HepG2 (cell line): ENCODE measurements around the gene HIRA. TPM values are rescaled to one million over a fixed set of nuclear protein-coding genes. Genes with fewer than 3 reads are reported as not detected.

Experiments
- ATAC-seq: fragments of 200-7000 bp; cut with Tn5 transposase; 3 replicates; pipeline ENCODE4 v1.9.1; 2020; ENCODE audit warnings: mild to moderate bottlenecking, moderate library complexity
- BruUV-seq: library from RNA; stranded (reverse); fragments of 400-500 nt; replicated peaks from 2 replicates; lab custom pipeline; 2021; lab: Mats Ljungman, UMichigan
- CTCF ChIA-PET: fragments of 300-600 bp; formaldehyde crosslinking; extraction: SDS; loops from one replicate; lab custom pipeline; 2021; ENCODE audit warnings: low total read pairs, inconsistent platforms, low intra/inter-chr PET ratio; lab: Yijun Ruan, JAX
- POLR2A ChIA-PET: fragments of 350-600 bp; sonication (Branson Sonifier 250); formaldehyde crosslinking; loops from one replicate; lab custom pipeline; 2020; ENCODE audit warnings: antibody characterized with exemption, inconsistent platforms; lab: Yijun Ruan, JAX
- DNase-seq: peaks from one replicate; pipeline ENCODE4 v3.0.0-alpha.2; 2015; ENCODE audit warnings: low spot score
- FAIRE-seq: peaks from 3 replicates; lab custom pipeline; 2011; peaks lifted over from hg19 to GRCh38; lab: Jason Lieb, UNC
- H2AFZ ChIP-seq: one replicate; pipeline ENCODE4 v1.6.1; 2011; ENCODE audit warnings: low read length, inconsistent platforms
- H3K27ac ChIP-seq: fragments of 300-600 bp; 3 replicates; pipeline ENCODE4 v1.8.0; 2011; ENCODE audit warnings: mixed run types, mild to moderate bottlenecking, mixed read lengths, low read length, inconsistent platforms; ENCODE audit not compliant: insufficient read depth; ENCODE audit errors: extremely low read length
- H3K27me3 ChIP-seq, 2 experiments: fragments of 200-600 bp in 1 of 2; 2 replicates in 1 of 2; 3 replicates in 1 of 2; pipeline versions ENCODE4 v1.6.0 to v1.8.0; 2011; ENCODE audit warnings: low read length in 2 of 2, mild to moderate bottlenecking in 2 of 2, moderate library complexity in 2 of 2, inconsistent platforms in 1 of 2; ENCODE audit not compliant: insufficient read depth in 2 of 2, control insufficient read depth in 1 of 2
- H3K36me3 ChIP-seq, 2 experiments: fragments of 200-600 bp in 1 of 2; replicated peaks in 1 of 2; 2 replicates in 1 of 2; 3 replicates in 1 of 2; pipeline versions ENCODE4 v1.5.1 to v1.8.0; 2011; ENCODE audit warnings: low read length in 2 of 2, inconsistent platforms in 1 of 2; ENCODE audit not compliant: insufficient read depth in 2 of 2, control insufficient read depth in 1 of 2
- H3K4me1 ChIP-seq: 2 replicates; pipeline ENCODE4 v1.5.1; 2012; ENCODE audit warnings: low read length, inconsistent platforms; ENCODE audit not compliant: insufficient read depth
- H3K4me2 ChIP-seq: 2 replicates; pipeline ENCODE4 v1.6.0; 2011; ENCODE audit warnings: low read depth, low read length, inconsistent platforms
- H3K4me3 ChIP-seq, 3 experiments: fragments of 200-600 bp in 1 of 3; sonication (generic), shearing (Covaris generic) in 1 of 3; replicated peaks in 1 of 3; 2 replicates each; pipeline ENCODE4 v1.5.1; 2011 to 2016; ENCODE audit warnings: low read length in 3 of 3, inconsistent platforms in 2 of 3, low read depth in 2 of 3, mild to moderate bottlenecking in 2 of 3, control low read depth in 1 of 3, mixed read lengths in 1 of 3; ENCODE audit not compliant: insufficient read depth in 1 of 3
- H3K79me2 ChIP-seq: one replicate; pipeline ENCODE4 v1.6.1; 2011; ENCODE audit warnings: low read length, inconsistent platforms; ENCODE audit not compliant: insufficient read depth
- H3K9ac ChIP-seq: 2 replicates; pipeline ENCODE4 v1.6.0; 2011; ENCODE audit warnings: mild to moderate bottlenecking, low read depth, low read length, inconsistent platforms; ENCODE audit not compliant: insufficient read depth
- H3K9me3 ChIP-seq: 2 replicates; pipeline ENCODE4 v1.5.1; 2012; ENCODE audit warnings: mild to moderate bottlenecking, low read length
- H4K20me1 ChIP-seq: 2 replicates; pipeline ENCODE4 v1.6.0; 2011; ENCODE audit warnings: inconsistent platforms, mild to moderate bottlenecking, low read length, moderate library complexity; ENCODE audit not compliant: insufficient read depth
- CEBPB ChIP-seq: IDR thresholded peaks from 2 replicates; pipeline ENCODE4 v1.6.1; 2011; ENCODE audit warnings: low read depth, low read length, improper control_type of control experiment, borderline replicate concordance
- ZBTB39 ChIP-seq: sonication (generic); formaldehyde crosslinking; IDR thresholded peaks from 2 replicates; pipeline ENCODE4 v1.5.0; 2020; ENCODE audit warnings: missing genetic modification reagents
- ZNF251 ChIP-seq: sonication (generic); formaldehyde crosslinking; IDR thresholded peaks from 2 replicates; pipeline ENCODE4 v1.9.0; 2021; ENCODE audit warnings: mild to moderate bottlenecking, missing genetic modification reagents
- WGBS: methylation state at CpG from one replicate; pipeline ENCODE4 v1.1.6; 2017; ENCODE audit warnings: low lambda C conversion rate; 5-methylcytosine and 5-hydroxymethylcytosine counted together
- in situ Hi-C: cut with HindIII; loops from 2 replicates; pipeline ENCODE4 v1.10.0; 2017; ENCODE audit warnings: low pct_unique_long_range_greater_than_20kb; ENCODE audit not compliant: extremely low pct_ligation_motif_present
- intact Hi-C: fragments of 100-400 bp; cut with micrococcal nuclease; formaldehyde crosslinking; loops from one replicate; pipeline ENCODE4 v1.10.0; 2022; ENCODE audit not compliant: unreplicated experiment
- polyA plus RNA-seq, 8 experiments: library from polyadenylated mRNA; depleted of rRNA in 3 of 8; stranded (reverse) in 7 of 8; unstranded in 1 of 8; fragments of >200 nt; fragmentation: Illumina TruSeq in 4 of 8; extraction: Trizol in 4 of 8; gene quantifications; 2 replicates each; pipeline versions ENCODE4 v1.2.1 to v1.2.3, GENCODE V29; 2011 to 2016; ENCODE audit warnings: low read depth in 4 of 8, missing spikeins in 1 of 8, mixed read lengths in 1 of 8; ENCODE audit not compliant: insufficient read depth in 1 of 8
- total RNA-seq, 5 experiments: library from RNA; depleted of rRNA; stranded (reverse); fragments of >200 nt; fragmentation: Illumina TruSeq; extraction: Trizol; gene quantifications; 2 replicates each; pipeline ENCODE4 v1.2.3, GENCODE V29; 2016; ENCODE audit warnings: low read depth in 1 of 5

HIRA gene
- total and polyA plus RNA-seq, 2 of the 13 experiments (the other 11 are each of a cell fraction or from before 2014, with no cell fraction given) = 21.5 to 29.2 TPM

- no TSS peak for BruUV-seq
- POLR2A ChIA-PET = no interaction called here
- Histone ChIP-seq H2AFZ (no peak overlapping the region), H3K79me2 (peaks cover 92% of the 10 kb centered on the region), H3K27me3 (no peaks in the 10 kb centered on the region; a peak in 1 of 5 replicates), H3K4me1 (peaks cover 35% of the 10 kb centered on the region), H3K4me3 (no peak overlapping the region), H3K9me3 (no peaks in the 10 kb centered on the region), H3K36me3 (peaks cover 0 to 42% of the 10 kb centered on the region in 2 experiments; a peak in 2 of 5 replicates), H3K27ac (no peak overlapping the region), H3K9ac (no peak overlapping the region), H3K4me2 (no peak overlapping the region), H4K20me1 (peaks cover 41% of the 10 kb centered on the region)
- CTCF ChIA-PET = no interaction called here
- ATAC-seq (no peak), FAIRE-seq (no peak), DNase-seq (no peak)
- intact Hi-C loops (no loop called here), in situ Hi-C loops (no loop called here)
- WGBS = 74% methylated on average over 5 of the region's 5 CpGs
- no peak for TF ChIP-seq ZNF251 (CRISPR knock-in tag)
- TF ChIP-seq CEBPB = peak; percentile 14; the same call in 1 of the 2 replicates
- TF ChIP-seq, all 625 proteins: peak for 1
Measured at GRCh38 chr22:19419464-19420178, 11.9 kb downstream of the HIRA start.

GRCh38 chr22:19419086-19419463, 12.5 kb downstream of the HIRA start:
- DNase-seq = no peak
- WGBS = 81% methylated on average over 5 of the region's 5 CpGs
- FAIRE-seq = no peak
- intact Hi-C loops (no loop called here), in situ Hi-C loops (no loop called here)
- Histone ChIP-seq H3K9me3 (no peaks in the 10 kb centered on the region), H3K4me3 (no peak overlapping the region), H3K9ac (no peak overlapping the region), H3K27ac (no peak overlapping the region), H2AFZ (no peak overlapping the region), H3K27me3 (no peaks in the 10 kb centered on the region; a peak in 1 of 5 replicates), H4K20me1 (peaks cover 42% of the 10 kb centered on the region), H3K36me3 (peaks cover 0 to 41% of the 10 kb centered on the region in 2 experiments; a peak in 2 of 5 replicates), H3K4me1 (peaks cover 29% of the 10 kb centered on the region), H3K79me2 (peaks cover 91% of the 10 kb centered on the region), H3K4me2 (no peak overlapping the region)
- no peak for ATAC-seq
- BruUV-seq = no TSS peak
- ChIA-PET POLR2A (no interaction called here), CTCF (no interaction called here)
- TF ChIP-seq CEBPB (0 out of 2 replicates have a peak, but pooled peaks have one; percentile 4), ZBTB39 (CRISPR knock-in tag) (no peak)
